ENCODE results near the gene RBBP8NL. TPM values are rescaled to one million over a fixed set of nuclear protein-coding genes. Genes with fewer than 3 reads are reported as not detected.

Gene RBBP8NL
- total RNA-seq, 1 experiment from 2014 or later, result 6.2 TPM

GRCh38 chr20:62413896-62414481 lies 13.3 kb downstream of the RBBP8NL start:
- TF ChIP-seq, protein P1, sequence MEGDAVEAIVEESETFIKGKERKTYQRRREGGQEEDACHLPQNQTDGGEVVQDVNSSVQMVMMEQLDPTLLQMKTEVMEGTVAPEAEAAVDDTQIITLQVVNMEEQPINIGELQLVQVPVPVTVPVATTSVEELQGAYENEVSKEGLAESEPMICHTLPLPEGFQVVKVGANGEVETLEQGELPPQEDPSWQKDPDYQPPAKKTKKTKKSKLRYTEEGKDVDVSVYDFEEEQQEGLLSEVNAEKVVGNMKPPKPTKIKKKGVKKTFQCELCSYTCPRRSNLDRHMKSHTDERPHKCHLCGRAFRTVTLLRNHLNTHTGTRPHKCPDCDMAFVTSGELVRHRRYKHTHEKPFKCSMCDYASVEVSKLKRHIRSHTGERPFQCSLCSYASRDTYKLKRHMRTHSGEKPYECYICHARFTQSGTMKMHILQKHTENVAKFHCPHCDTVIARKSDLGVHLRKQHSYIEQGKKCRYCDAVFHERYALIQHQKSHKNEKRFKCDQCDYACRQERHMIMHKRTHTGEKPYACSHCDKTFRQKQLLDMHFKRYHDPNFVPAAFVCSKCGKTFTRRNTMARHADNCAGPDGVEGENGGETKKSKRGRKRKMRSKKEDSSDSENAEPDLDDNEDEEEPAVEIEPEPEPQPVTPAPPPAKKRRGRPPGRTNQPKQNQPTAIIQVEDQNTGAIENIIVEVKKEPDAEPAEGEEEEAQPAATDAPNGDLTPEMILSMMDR (IDR thresholded peaks at IDR 0.05; ENCODE audit: unreplicated experiment), result peak; percentile 22
- Mint-ChIP-seq H3K4me3 (ENCODE audit: low read depth, unreplicated experiment) (no peak overlapping the region), H3K27ac (ENCODE audit: unreplicated experiment) (no peak overlapping the region), H3K36me3 (ENCODE audit: insufficient read depth, unreplicated experiment) (no peaks in the 10 kb centered on the region), H3K9me3 (ENCODE audit: low read depth, unreplicated experiment) (no peaks in the 10 kb centered on the region), H3K4me1 (ENCODE audit: low read depth, unreplicated experiment) (peaks cover 14% of the 10 kb centered on the region), H3K27me3 (ENCODE audit: unreplicated experiment) (peaks cover 19% of the 10 kb centered on the region)
- DNase-seq, result peak; percentile 41
- intact Hi-C loops (cut with micrococcal nuclease; ENCODE audit: unreplicated experiment), result loop anchor here (5.0 kb wide), 1 partner anchor 73 kb away; no protein-coding TSS in a partner anchor
- CTCF ChIA-PET, result interaction anchor here (1.6 kb wide), 1 partner anchor 14 kb away, joined by 6 read pairs; the partner anchor contains the start of gene RBBP8NL
- BruUV-seq (replicated peaks), result no TSS peak

- Mint-ChIP-seq H3K4me3 (ENCODE audit: low read depth, unreplicated experiment) (no peak overlapping the region), H3K27me3 (ENCODE audit: unreplicated experiment) (peaks cover 10% of the 10 kb centered on the region), H3K9me3 (ENCODE audit: low read depth, unreplicated experiment) (no peaks in the 10 kb centered on the region), H3K4me1 (ENCODE audit: low read depth, unreplicated experiment) (peaks cover 14% of the 10 kb centered on the region), H3K27ac (ENCODE audit: unreplicated experiment) (no peak overlapping the region), H3K36me3 (ENCODE audit: insufficient read depth, unreplicated experiment) (no peaks in the 10 kb centered on the region)
- DNase-seq, result no peak
- intact Hi-C loops (cut with micrococcal nuclease; ENCODE audit: unreplicated experiment), result loop anchor here (5.0 kb wide), 1 partner anchor 74 kb away; no protein-coding TSS in a partner anchor
- TF ChIP-seq, protein P1 (IDR thresholded peaks at IDR 0.05; ENCODE audit: unreplicated experiment), result no peak
- CTCF ChIA-PET, result no interaction called here
- BruUV-seq (replicated peaks), result no TSS peak
Observed at GRCh38 chr20:62413025-62413570, 14.2 kb downstream of the RBBP8NL start.

DNA sequence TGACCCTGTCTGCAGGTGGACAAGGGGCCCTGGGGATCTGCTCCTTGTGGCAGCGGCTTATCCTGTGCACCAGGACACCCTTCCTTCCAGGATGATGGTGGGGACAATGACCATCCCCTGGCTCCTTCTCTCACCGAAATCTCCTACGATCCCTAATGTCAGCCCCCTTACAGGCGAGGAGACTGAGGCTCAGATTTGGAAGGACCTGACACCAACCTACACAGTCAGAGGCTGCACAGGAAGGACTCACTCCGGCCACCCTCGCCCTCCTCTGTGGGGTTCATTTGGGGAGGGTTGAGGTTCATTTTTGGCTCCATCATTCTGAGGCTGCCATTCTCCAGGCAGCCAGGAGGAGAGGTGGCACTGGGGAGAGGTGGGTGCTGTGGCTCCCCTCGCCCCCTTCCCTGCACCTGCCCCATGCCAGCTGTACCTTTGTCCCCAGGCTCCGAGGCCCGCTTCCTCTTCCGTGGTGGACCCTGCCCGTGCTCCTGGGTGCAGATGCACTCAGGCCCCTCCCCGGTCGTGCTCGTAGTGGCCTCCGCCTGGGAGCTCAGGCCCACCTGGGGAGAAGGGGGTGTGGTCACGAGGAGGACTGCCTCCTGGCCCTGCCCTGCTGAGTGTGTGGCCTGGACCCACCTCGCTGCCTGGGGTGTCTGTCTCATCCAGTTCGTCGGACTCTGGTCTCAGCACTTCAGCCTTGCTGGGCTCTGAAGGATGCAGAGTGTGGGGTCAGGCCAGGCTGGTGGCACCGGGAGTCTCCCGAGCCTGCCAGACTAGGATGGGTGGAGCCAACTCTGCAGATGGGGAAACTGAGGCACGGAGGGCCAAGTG lies 14.9 kb downstream of the RBBP8NL start:
- peaks cover 3% of the 10 kb centered on the region for H3K27me3 Mint-ChIP-seq (ENCODE audit: unreplicated experiment)
- BruUV-seq (replicated peaks), result no TSS peak
- CTCF ChIA-PET, result no interaction called here
- no peak overlapping the region for H3K4me3 Mint-ChIP-seq (ENCODE audit: low read depth, unreplicated experiment)
- H3K4me1 Mint-ChIP-seq (ENCODE audit: low read depth, unreplicated experiment), result peaks cover 14% of the 10 kb centered on the region
- intact Hi-C loops (cut with micrococcal nuclease; ENCODE audit: unreplicated experiment), result loop anchor here (5.0 kb wide), 1 partner anchor 75 kb away; no protein-coding TSS in a partner anchor
- H3K36me3 Mint-ChIP-seq (ENCODE audit: insufficient read depth, unreplicated experiment), result peaks cover 3% of the 10 kb centered on the region
- no peak overlapping the region for H3K27ac Mint-ChIP-seq (ENCODE audit: unreplicated experiment)
- H3K9me3 Mint-ChIP-seq (ENCODE audit: low read depth, unreplicated experiment), result no peaks in the 10 kb centered on the region
- TF ChIP-seq, protein P1 (IDR thresholded peaks at IDR 0.05; ENCODE audit: unreplicated experiment), result no peak
- no peak for DNase-seq

DNA sequence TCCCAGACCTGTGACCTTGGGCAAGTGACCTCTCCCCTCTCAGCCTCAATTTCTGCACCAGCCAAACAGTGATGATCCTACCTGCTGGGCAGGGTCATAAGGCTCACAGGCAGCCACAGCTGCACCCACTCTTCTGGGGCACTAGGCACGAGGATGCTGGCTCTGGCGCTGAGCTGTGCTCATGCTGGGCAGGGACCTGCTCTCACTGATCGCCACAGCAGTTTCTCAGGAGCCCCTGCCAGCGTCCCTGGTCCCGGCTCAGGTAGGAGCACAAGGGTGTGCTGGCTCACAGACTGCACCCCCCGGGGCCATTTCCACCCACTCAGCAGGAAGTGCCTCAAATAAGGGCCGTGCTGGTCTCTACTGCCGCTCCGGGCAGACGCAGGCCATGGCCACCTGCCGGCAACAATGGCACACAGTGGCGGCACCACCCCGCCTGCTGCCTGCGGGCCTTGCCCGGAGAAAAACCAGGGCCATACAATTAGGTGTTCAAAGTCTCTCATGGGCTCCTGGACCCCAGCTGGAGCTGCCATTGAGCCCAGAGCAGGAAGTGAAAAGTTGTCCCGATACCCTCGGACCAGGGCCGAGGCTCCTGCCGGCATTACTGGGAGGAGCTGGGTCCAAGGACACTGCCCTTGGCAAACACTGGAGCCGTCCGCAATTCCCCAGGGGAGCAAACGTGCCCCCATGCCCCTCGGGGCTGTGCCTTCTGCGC lies 15.7 kb downstream of the RBBP8NL start:
- intact Hi-C loops (cut with micrococcal nuclease; ENCODE audit: unreplicated experiment), result loop anchor here (2.0 to 5.0 kb wide), 2 partner anchors 76 to 205 kb away; no protein-coding TSS in a partner anchor
- Mint-ChIP-seq H3K36me3 (ENCODE audit: insufficient read depth, unreplicated experiment) (peaks cover 10% of the 10 kb centered on the region), H3K27me3 (ENCODE audit: unreplicated experiment) (no peaks in the 10 kb centered on the region), H3K27ac (ENCODE audit: unreplicated experiment) (no peak overlapping the region), H3K9me3 (ENCODE audit: low read depth, unreplicated experiment) (no peaks in the 10 kb centered on the region), H3K4me3 (ENCODE audit: low read depth, unreplicated experiment) (no peak overlapping the region), H3K4me1 (ENCODE audit: low read depth, unreplicated experiment) (peaks cover 14% of the 10 kb centered on the region)
- DNase-seq, result no peak
- CTCF ChIA-PET, result interaction anchor here (0.9 to 2.3 kb wide), 3 partner anchors 13 to 205 kb away, joined by 3 to 14 read pairs (median 9); no protein-coding TSS in a partner anchor
- TF ChIP-seq, protein P1 (IDR thresholded peaks at IDR 0.05; ENCODE audit: unreplicated experiment), result no peak
- BruUV-seq (replicated peaks), result no TSS peak

Measured in Calu3 (cell line).